Activated CD4-positive, CD25-positive, alpha-beta regulatory T cell (primary cell): ENCODE data around the gene TCP11L2.
"Not testable (repeated sequence)": the region's sequence is repeated elsewhere in the genome, so short reads cannot be mapped to it uniquely, and the experiment has no call there.

ENCODE experiments used
- DNase-seq, 4 experiments: peaks; one replicate each; lab custom pipeline; 2025; lab: John Stamatoyannopoulos, UW

The TCP11L2 gene

GRCh38 chr12:106344131-106344530, 41.6 kb downstream of the TCP11L2 start:
- DNase-seq = no peak

DNA sequence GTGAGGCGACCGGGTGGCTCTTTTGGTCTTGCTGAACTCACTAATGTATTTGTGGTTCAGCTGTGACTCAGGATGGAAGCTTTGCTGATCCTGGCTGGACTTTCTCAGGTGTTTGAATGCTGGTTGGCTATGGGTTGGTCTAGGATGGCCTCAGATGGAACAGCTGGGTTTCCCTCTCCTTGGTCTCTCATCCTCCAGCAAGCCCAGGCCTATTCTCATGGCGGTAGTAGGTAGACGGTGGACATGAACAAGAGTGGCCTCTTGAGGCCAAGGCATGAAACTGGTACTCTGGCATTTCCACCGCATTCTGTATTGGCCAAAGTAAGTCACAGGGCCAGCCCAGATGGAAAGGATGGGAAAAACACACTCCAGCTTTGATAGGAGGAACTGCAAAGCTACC, 43.2 kb downstream of the TCP11L2 start:
- no peak for DNase-seq

DNA sequence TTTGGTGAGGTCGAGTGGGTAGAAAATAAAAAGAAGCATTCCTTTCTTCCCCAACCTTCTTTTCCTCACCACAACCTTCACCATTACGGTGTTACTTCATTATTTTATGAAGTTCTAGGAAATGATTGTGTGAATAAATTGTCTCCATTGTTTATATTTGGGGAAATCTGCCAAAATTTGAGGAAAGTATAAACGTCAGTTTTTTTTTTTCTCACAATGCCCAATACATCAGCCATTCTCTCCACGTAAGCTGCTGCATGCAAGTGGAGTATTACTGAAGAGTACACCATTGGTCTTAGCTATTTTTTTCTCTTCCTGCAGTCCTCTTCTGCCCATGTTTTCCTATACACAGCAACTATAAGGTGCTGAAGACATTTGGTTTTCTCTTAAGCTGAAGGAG, 45.9 kb downstream of the TCP11L2 start:
- DNase-seq = no peak

DNA sequence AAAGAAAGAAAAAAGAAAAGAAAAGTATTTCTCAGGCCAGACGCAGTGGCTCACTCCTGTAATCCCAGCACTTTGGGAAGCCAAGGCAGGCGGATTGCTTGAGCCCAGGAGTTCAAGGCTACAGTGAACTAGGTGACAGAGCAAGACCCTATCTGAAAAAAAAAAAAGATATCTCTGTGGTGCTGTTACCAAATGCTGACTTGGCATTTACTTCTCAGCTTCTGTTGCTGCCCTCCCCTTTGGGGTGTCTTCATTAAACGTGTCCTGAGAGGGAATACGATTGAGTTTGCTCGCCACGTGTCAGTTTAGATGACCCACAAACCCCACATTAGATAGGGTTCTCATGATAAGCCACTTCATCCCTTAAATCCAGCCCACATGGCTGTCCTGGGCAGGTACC, 50.6 kb downstream of the TCP11L2 start:
- DNase-seq = no peak

DNA sequence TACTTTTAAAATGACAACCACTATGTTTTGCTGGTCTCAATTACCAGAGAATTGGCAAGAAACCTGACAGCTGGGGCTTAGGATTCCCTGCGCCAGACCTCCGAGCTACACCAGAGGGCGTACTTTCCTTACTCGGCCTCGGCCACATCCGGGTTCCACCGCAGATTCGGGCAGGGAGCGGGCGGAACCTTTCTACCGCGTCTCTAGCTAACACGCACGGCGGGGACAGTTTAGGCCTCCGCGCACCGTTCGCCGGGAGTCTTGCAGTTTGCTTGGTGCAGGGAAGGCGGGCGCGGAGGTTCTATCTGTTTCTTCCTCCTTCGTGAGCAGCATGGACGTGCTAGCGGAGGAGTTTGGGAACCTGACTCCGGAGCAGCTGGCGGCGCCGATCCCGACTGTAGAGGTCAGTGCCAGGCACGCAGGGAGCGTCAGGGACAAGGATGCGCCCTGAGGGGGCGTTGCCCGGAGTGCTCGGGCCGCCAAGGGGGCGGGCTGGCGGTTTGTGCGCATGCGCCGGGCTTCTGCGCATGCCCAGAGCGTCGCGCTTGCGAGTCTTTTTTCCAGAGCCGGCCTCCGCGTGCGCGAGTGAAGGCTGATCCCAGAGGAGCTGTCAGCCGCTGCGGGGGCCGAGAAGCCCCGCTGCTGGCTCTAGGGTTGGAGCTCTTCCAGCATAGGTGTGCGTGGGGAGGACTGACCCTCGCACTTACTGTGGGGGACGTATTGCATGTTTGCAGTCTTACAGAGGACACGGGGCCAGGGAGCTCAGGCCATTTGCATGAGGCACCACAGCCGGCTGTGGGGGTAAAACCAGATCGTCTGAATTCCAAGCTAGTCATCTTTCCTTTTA, 55.2 kb downstream of the TCP11L2 start, which contains the start of gene POLR3B:
Gene POLR3B, plus strand, starts transcription at position 200 of the 847 bp plus-strand sequence. Its CDS starts 132 bp downstream, at position 332.
- DNase-seq = peak; percentile 85 to 94 (median 91)

- no peak for DNase-seq
These were observed 56.1 kb downstream of the TCP11L2 start for GRCh38 chr12:106358396-106359241.

GRCh38 chr12:106359646-106360399, 57.3 kb downstream of the TCP11L2 start:
- no peak for DNase-seq

DNA sequence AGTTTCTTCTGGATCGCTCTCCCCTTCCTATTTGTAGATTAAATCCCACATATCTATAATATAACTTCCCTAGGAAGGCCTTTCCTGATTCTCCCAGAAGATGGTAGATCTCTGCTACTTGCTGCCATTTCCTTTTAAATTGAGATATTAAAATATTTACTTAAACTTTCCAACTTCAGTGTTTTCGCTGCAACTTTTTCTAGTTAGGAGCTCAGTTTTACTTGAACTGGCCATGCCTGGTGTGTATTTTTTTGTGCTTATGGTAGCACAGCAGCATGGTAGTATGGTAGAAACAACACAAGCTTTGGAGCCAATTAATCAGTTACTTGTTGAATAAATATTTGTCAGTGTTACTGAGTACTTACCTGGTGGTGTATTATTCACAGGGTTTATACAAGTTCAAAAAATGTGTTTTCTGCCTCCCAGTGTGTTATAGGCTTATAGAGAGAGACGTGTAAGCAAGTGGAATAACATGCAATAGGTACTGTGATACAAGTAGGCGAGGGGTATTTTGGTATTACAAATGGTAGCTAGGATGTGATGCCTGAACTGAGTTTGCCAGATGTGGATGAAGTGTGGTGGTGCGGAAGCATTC, 58.0 kb downstream of the TCP11L2 start:
- no peak for DNase-seq

DNA sequence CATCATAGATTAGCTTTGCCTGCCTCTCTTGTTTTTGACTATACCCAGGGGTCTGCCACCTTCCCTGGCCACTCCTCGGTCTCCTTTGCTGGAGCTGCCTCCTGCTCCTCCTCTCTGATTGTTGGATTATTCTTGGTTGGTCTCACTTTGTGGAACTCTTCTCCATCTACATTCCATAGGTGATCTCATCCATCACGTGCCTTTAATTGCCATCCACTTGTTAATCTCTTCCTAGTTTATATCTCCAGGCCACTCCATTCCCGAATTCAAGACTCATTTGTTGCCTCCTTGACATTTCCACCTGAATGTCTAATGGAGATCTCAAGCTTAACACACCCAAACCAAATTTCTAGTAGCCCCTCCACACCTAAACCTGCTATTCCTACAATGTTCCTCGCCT, 60.4 kb downstream of the TCP11L2 start:
- no peak for DNase-seq

DNA sequence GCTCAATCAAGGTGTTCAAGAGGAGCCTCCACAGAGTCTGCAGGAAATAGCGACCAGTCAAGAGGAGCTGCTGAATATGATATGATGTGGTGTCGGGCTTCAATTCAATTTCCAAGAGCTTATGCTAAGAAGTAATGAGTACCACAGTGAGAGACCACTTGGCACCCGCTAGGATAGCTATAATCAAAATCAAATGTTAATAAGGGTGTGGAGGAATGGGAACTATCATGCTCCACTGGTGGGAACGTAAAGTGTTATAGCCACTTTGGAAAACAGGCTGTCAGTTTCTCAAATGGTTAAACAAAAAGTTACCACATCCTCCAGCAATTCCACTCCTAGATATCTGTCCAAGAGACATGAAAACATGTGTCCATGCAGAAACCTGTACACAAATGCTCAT, 61.7 kb downstream of the TCP11L2 start:
- DNase-seq = no peak

- DNase-seq = no peak
These were observed 67.3 kb downstream of the TCP11L2 start for GRCh38 chr12:106369624-106370346.

DNA sequence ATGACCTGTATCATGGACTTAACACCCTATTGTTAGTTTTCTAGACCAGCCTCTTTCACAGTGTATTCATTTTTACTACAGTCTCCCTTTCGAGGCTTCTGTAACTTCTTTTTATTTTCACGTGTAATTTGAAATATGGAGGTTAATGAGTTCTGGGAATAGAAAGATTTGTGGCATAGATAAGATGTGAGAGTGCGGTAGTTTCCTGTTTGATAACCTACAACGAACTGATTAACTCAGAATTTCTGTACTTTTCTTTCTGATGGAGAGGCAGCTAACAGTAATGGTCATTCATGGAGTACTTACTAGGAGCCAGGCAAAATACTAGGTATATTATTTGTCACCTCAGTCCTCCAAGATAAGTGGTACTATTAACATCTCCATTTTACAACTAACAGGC, 76.3 kb downstream of the TCP11L2 start:
- DNase-seq = no peak

DNA sequence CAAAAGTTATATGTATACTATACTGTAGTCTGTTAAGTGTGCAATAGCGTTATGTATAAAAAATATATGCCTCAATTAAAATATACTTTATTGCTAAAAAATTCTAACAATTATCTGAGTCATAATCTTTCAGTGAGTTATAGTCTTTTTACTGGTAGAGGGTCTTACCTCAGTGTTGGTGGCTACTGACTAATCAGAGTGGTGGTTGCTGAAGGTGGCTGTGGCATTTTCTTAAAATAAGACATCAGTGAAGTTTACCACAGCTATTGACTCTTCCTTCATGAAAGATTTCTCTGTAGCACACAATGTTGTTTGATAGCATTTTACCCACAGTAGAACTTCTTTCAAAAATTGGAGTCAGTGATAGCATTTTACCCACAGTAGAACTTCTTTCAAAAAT, 78.4 kb downstream of the TCP11L2 start:
- no peak for DNase-seq

DNA sequence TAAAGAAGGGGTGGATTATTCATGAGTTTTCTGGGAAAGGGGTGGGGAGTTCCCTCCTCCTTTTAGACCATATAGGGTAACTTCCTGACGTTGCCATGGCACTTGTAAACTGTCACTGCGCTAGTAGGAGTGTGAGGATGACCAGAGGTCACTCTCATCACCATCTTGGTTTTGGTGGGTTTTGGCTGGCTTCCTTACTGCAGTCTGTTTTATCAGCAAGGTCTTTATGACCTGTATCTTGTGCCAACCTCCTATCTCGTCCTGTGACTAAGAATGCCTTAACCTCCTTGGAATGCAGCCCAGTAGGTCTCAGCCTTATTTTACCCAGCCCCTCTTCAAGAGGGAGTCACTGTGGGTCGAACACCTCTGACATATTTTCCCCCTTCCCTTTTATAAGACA, 79.3 kb downstream of the TCP11L2 start:
- DNase-seq = not testable (repeated sequence)

- no peak for DNase-seq
These were observed 84.4 kb downstream of the TCP11L2 start for GRCh38 chr12:106386813-106387535.

- DNase-seq = no peak
These were observed 85.4 kb downstream of the TCP11L2 start for GRCh38 chr12:106387848-106388377.

- no peak for DNase-seq
These were observed 86.6 kb downstream of the TCP11L2 start for GRCh38 chr12:106389151-106389550.

GRCh38 chr12:106392759-106393158, 90.2 kb downstream of the TCP11L2 start:
- no peak for DNase-seq
